NCI-H2196 treated with DMSO at 0.1 percent for 48 hours (cell line): ENCODE data around the gene UBE2G2.

Experiments used
- DNase-seq: peaks from one replicate; lab custom pipeline; 2025; ENCODE audit not compliant: unreplicated experiment; lab: John Stamatoyannopoulos, UW

The UBE2G2 gene

GRCh38 chr21:44732263-44732662 is 69.4 kb downstream of the UBE2G2 start:
- DNase-seq = no peak

GRCh38 chr21:44730951-44731579 is 70.6 kb downstream of the UBE2G2 start:
- DNase-seq = no peak

- no peak for DNase-seq
Measured at GRCh38 chr21:44730028-44730395, 71.6 kb downstream of the UBE2G2 start.

- DNase-seq = no peak
Measured at GRCh38 chr21:44729336-44730027, 72.1 kb downstream of the UBE2G2 start.

GRCh38 chr21:44728716-44729115 is 72.9 kb downstream of the UBE2G2 start:
- DNase-seq = no peak

GRCh38 chr21:44727757-44728156 is 73.9 kb downstream of the UBE2G2 start:
- DNase-seq = no peak

GRCh38 chr21:44727321-44727720 is 74.3 kb downstream of the UBE2G2 start:
- no peak for DNase-seq

- no peak for DNase-seq
Measured at GRCh38 chr21:44726826-44727225, 74.8 kb downstream of the UBE2G2 start.

- DNase-seq = no peak
Measured at GRCh38 chr21:44724926-44725325, 76.7 kb downstream of the UBE2G2 start.

- DNase-seq = no peak
Measured at GRCh38 chr21:44724196-44724595, 77.4 kb downstream of the UBE2G2 start.

- no peak for DNase-seq
Measured at GRCh38 chr21:44723177-44724131, 78.2 kb downstream of the UBE2G2 start.

GRCh38 chr21:44722731-44723130 is 78.9 kb downstream of the UBE2G2 start:
- no peak for DNase-seq

- DNase-seq = no peak
Measured at GRCh38 chr21:44720170-44720569, 81.5 kb downstream of the UBE2G2 start.
